GM10847 (cell line): ENCODE data around the gene AICDA.

Experiments
- POLR2A ChIP-seq: IDR thresholded peaks from 2 replicates; pipeline ENCODE4 v1.6.1; 2011; ENCODE audit not compliant: insufficient read length; ENCODE audit errors: extremely low read depth

Gene AICDA

DNA sequence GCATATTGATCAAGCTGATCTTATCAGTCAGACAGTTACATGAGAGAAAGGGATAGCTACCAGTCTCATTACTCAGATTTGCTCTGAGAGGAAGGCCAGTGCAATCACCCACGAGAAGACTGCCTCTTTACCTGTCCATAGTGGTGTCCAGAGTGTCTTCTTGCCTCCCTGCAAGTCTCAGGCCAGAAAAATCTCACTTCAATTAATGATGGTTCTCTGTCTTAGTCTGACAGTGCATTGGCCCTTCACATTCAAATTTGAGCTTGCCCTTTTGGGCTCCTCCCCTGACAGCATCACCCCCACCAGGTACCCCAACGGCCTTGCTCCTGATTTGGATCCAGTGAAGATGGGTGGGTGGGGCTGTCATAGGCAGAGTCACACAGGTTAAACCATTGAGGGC lies at the start of gene AICDA:
TSS of gene AICDA (minus strand) at position 231 of the 400 bp plus-strand sequence. CDS start at position 139, 92 bp downstream.
- TF ChIP-seq POLR2A = peak; percentile 28

DNA sequence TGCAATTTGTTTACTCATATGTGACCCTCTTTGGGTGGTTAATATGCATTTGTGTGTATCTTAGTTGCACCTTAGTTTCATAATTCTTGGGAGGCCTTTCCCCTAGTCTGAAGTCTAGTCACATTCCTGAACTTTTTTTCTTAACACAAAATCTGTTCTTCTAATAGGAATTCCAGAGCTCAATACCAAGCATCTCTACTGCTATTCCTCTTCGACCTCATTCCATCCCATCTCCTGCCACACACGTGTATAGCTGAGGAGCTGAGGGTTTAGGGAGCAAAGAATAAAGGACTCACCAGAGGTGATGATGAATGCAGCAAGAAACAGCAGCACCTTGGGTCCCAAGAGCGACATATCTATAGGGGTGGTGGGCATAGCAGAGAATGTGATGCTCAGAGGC lies 49.1 kb upstream of the AICDA start:
- TF ChIP-seq POLR2A = no peak

GRCh38 chr12:8661016-8661415 lies 48.4 kb upstream of the AICDA start:
- TF ChIP-seq POLR2A = no peak

DNA sequence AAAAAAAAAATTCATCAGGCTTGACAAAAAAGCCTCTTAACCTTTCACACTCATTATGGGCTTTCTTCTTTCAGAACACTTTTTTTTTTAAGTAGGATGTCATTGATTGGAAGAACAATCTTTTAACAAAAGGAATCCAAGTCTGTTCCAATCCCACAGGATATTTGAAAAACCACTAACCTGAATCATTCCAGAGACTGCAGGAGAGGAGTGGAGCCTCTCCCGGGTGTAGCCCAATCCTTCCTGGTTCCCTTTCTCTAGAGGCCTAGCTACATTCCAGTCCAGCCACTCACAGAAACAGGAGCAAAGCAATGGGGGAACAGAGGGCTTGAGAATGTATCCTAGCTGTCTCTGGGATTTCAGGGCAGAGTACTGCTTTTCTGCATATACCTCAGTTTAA lies 45.7 kb upstream of the AICDA start:
- no peak for TF ChIP-seq POLR2A

DNA sequence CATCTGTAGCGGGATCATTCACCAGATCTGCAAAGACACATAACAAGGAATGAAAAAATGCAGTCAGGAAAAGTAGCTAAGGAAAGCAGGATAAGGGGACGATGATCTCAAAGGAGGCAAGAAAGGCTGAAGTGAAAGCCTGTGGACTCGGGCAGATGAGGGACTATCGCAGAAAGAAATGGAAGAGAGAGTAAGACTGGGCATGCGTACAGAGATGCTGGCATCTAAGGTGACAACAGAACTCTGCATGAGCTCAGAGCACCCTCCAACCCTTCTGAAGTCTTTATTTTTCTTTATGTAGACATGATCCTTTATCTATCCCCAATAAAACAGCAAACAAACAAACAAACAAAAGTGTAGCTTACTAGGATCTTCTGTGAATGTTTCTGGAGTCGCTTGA lies 42.8 kb upstream of the AICDA start:
- TF ChIP-seq POLR2A = no peak

- TF ChIP-seq POLR2A = no peak
Observed at GRCh38 chr12:8648576-8649205, 36.0 kb upstream of the AICDA start.

- TF ChIP-seq POLR2A = no peak
Observed at GRCh38 chr12:8647968-8648367, 35.3 kb upstream of the AICDA start.

DNA sequence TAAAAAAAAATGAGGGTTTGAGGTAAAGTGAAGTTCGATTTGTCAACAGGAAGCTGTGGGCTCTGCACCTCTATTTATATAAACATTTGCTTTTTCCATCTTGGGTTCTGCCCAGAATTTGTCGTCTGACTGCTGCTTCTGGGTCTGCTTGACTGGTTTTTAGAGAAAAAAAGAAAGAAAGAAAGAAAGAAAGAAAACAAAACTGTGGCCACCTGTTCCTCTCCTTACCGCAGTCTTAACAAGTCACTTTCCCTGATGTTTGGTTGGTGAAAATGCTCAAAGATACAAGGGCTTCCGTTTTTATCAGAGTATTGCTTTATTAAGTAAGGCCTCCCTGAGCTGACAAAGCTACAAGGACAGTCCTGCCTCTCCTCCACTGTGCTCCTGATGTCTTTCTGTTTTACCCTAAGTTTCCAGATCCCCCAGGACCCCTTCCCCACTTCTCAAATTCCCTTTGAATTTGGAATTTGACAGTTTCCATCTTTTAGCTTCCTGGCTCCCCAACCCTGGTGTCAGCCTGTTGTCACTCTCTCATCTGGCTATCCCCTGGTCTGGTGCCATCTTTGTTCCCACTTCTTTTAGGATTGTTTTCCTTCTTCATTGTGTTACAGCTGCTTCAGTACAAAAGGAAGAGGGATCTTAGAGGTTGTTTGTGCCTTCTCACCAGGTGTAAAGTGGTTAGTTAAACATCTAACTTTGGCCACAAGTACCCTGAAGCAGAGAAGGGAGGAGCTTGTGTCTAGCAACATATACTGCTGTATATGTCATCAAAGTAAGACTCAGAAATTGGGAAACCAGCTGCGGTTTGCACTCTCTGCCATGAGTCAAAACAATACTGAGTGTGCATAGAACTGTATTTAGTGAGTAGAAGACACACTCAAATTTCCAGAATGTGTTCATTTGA lies 31.9 kb upstream of the AICDA start:
- no peak for TF ChIP-seq POLR2A

- no peak for TF ChIP-seq POLR2A
Observed at GRCh38 chr12:8642775-8643174, 30.1 kb upstream of the AICDA start.

DNA sequence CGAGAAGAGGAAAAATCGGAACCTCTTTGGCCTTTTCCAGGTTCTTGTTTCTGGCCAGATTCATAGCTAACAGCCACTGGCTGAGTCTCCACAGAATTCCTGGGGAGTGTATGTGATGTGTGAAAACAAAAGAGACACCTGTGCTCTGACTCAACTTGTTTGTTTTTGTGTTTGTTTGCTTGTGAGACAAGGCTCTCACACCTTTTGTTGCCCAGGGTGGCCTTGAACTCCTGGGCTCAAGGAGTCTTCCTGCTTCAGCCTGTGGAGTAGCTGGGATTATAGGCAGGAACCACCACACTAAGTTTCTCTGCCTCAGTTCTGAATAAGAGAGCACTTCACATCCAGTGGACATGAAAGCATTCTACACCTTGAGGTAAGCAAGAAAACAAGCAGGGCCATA lies 27.3 kb upstream of the AICDA start:
- no peak for TF ChIP-seq POLR2A

DNA sequence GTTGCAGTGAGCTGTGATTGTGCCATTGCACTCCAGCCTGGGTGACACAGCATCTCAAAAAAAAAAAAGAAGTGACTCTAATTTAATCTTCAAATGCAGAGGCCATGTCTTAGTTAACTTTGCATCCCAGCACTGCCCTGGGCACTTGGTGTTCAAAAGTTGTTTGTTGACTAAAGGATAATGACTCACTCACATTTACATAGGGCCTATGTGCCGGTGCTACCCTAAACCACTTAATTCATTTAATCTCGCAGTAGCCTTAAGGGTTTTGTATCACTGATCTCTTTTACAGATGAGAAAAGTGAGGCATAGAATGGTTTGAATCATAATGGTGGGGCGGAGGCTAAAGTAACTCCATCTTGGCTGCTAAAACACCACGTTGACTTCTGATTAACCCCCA lies 26.3 kb upstream of the AICDA start:
- no peak for TF ChIP-seq POLR2A

GRCh38 chr12:8637666-8638065 lies 25.0 kb upstream of the AICDA start:
- TF ChIP-seq POLR2A = no peak

GRCh38 chr12:8637244-8637643 lies 24.6 kb upstream of the AICDA start:
- no peak for TF ChIP-seq POLR2A

DNA sequence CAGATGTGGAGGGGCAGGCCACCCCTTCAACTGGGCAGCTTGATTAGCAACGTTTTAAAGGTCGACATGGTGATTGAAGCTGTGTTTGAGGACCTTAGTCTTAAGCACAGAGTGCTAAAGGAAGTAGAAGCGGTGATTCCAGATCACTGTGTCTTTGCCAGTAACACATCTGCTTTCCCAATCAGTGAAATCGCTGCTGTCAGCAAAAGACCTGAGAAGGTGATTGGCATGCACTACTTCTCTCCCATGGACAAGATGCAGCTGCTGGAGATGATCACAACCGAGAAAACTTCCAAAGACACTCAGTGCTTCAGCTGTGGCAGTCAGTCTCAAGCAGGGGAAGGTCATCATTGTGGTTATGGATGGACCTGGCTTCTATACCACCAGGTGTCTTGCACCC lies 23.9 kb upstream of the AICDA start:
- no peak for TF ChIP-seq POLR2A

GRCh38 chr12:8630131-8630530 lies 17.5 kb upstream of the AICDA start:
- TF ChIP-seq POLR2A = no peak

DNA sequence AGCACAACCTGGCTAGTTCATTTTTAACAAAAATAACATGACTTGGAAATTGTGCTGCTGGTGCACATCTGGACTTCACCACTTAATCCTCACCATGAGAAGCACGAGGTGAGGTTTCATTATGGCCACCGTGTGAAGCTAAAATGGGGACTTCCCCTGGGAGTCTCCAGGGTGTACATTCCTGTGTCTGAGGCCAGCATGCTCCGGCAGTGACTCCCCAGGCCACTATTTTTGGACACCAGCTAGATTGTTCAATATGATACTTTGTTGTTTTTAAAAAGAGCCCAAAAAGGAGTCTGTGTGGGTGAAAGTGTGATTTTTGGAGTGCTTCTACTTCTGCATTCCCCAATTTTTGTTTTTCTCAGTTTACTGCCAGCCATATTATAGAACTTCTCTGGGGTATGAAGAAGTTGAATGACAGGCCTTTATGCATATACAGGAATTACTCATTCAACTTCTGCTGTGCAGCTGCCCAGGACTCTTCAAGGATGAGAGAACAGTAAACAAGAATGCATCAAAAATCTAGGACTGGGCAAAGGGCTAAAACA lies 16.9 kb upstream of the AICDA start:
- TF ChIP-seq POLR2A = no peak

GRCh38 chr12:8628731-8629130 lies 16.1 kb upstream of the AICDA start:
- TF ChIP-seq POLR2A = no peak

GRCh38 chr12:8622646-8623045 lies 10.0 kb upstream of the AICDA start:
- TF ChIP-seq POLR2A = no peak
